Measurements from ENCODE around the gene CELA2B. TPM values are rescaled to one million over a fixed set of nuclear protein-coding genes. Genes with fewer than 3 reads are reported as not detected.
"Not testable (repeated sequence)": the region's sequence is repeated elsewhere in the genome, so short reads cannot be mapped to it uniquely, and the experiment has no call there.

CELA2B gene
- total RNA-seq, 4 donors from 2014 or later = not detected

GRCh38 chr1:15476927-15477326 is 1.0 kb downstream of the CELA2B start:
- Histone ChIP-seq H3K27me3 (no peaks in the 10 kb centered on the region), H3K4me1 (no peaks in the 10 kb centered on the region), H3K27ac (replicated peaks in 1 of 4) (no peak overlapping the region), H3K4me3 (no peak overlapping the region), H3K9me3 (no peaks in the 10 kb centered on the region), H3K36me3 (no peaks in the 10 kb centered on the region)
- no peak for TF ChIP-seq POLR2A (IDR thresholded peaks at IDR 0.05; ENCODE audit: low read depth)
- TF ChIP-seq, protein P1, sequence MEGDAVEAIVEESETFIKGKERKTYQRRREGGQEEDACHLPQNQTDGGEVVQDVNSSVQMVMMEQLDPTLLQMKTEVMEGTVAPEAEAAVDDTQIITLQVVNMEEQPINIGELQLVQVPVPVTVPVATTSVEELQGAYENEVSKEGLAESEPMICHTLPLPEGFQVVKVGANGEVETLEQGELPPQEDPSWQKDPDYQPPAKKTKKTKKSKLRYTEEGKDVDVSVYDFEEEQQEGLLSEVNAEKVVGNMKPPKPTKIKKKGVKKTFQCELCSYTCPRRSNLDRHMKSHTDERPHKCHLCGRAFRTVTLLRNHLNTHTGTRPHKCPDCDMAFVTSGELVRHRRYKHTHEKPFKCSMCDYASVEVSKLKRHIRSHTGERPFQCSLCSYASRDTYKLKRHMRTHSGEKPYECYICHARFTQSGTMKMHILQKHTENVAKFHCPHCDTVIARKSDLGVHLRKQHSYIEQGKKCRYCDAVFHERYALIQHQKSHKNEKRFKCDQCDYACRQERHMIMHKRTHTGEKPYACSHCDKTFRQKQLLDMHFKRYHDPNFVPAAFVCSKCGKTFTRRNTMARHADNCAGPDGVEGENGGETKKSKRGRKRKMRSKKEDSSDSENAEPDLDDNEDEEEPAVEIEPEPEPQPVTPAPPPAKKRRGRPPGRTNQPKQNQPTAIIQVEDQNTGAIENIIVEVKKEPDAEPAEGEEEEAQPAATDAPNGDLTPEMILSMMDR (IDR thresholded peaks at IDR 0.05) = no peak
- no peak for TF ChIP-seq POLR2AphosphoS5 (IDR thresholded peaks at IDR 0.05)
- no peak for DNase-seq (ENCODE audit: extremely low spot score)
- 86% methylated on average over 3 of the region's 3 CpGs for WGBS
- intact Hi-C loops (cut with DNase I) = no loop called here

DNA sequence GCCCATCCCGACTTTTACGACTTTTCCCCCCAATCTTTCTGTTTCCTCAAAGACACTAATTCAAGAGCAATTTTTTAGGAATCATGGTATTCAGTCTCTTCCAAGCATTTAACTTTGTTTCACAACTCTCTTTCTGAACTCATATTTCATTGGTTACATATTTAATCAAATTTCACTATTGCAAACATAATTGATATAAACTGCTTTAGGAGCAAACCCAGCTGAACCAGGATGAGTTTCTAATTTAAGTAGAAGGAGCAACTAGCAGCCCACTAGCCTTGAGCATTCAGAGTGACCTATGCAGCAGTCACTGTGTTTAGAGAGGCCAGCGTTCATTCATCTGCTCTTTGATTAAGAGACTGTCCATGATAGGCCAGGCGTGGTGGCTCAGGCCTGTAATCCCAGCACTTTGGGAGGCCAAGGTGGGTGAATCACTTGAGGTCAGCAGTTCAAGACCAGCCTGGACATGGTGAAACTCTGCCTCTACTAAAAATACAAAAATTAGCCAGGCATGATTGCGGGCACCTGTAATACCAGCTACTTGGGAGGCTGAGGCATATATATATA is 1.8 kb downstream of the CELA2B start:
- H3K36me3 ChIP-seq = no peaks in the 10 kb centered on the region
- H3K4me3 ChIP-seq = no peak overlapping the region
- H3K27ac ChIP-seq (replicated peaks in 1 of 4) = no peak overlapping the region
- DNase-seq (ENCODE audit: extremely low spot score) = no peak
- no peaks in the 10 kb centered on the region for H3K4me1 ChIP-seq
- TF ChIP-seq, protein P1 (IDR thresholded peaks at IDR 0.05) = no peak
- no peak for TF ChIP-seq POLR2AphosphoS5 (IDR thresholded peaks at IDR 0.05)
- no peak for TF ChIP-seq POLR2A (IDR thresholded peaks at IDR 0.05; ENCODE audit: low read depth)
- no peak for TF ChIP-seq EP300 (IDR thresholded peaks at IDR 0.05)
- intact Hi-C loops (cut with DNase I) = no loop called here
- H3K9me3 ChIP-seq = no peaks in the 10 kb centered on the region
- H3K27me3 ChIP-seq = no peaks in the 10 kb centered on the region
- WGBS = 90% methylated on average over 5 of the region's 5 CpGs

DNA sequence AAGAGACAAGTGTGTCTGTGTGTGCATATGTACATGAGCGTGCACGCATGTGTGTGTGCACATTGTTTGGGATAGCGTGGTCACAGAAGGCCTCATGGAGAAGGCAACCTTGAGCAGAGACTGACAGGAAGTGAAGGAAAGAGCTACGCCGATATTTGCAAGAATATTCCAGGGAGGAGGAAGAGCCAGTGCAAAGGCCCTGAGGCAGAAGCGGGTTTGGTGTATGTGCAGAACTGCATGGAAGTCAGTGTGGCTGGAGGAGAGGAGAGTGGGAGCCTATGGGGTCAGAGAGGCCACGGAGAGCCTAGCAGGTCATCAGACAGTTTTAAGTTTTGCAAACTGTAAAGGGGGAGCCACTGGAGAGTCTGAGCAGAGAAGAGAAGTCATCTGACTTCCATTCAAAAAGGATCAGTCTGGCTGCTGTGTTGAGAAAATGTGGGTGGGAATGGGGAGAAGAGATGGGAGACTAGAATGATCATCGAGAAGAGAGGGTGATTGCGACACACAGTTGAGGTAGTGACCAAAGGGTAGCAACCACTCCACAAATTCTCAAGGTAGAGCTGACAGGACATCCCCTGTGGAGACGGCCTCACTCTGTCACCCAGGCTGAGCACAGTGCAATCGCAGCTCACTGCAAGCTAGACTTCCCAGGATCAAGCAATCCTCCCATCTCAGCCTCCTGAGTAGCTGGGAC is 3.9 kb downstream of the CELA2B start:
- Histone ChIP-seq H3K27me3 (no peaks in the 10 kb centered on the region), H3K9me3 (no peaks in the 10 kb centered on the region), H3K4me1 (no peaks in the 10 kb centered on the region), H3K4me3 (no peak overlapping the region), H3K36me3 (no peaks in the 10 kb centered on the region), H3K27ac (replicated peaks in 1 of 4) (no peak overlapping the region)
- TF ChIP-seq EP300 (IDR thresholded peaks at IDR 0.05) (no peak), POLR2A (IDR thresholded peaks at IDR 0.05; ENCODE audit: low read depth) (no peak), POLR2AphosphoS5 (IDR thresholded peaks at IDR 0.05) (no peak)
- TF ChIP-seq, protein P1 (IDR thresholded peaks at IDR 0.05) = no peak
- DNase-seq (ENCODE audit: extremely low spot score) = no peak
- intact Hi-C loops (cut with DNase I) = no loop called here
- 94% methylated on average over 11 of the region's 11 CpGs for WGBS

DNA sequence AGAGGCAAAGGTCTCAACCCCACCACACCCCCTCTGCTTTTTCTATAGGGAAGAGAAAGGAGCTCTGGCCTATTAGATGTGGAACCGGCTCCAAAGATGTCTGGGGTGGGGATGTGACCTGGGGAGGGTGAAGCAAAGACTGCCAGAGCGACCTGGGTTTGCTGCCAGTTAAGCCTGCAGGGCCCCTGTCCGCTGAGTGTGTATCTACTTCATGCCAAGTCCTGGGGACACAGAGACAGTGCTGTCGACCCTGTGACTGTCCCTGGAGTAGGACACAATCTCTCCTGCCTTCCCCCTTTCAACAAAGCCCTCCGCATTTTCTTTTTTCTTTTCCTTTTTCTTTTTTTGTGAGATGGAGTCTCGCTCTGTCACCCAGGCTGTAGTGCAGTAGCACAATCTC is 6.6 kb downstream of the CELA2B start:
- intact Hi-C loops (cut with DNase I); H3K4me1 ChIP-seq; H3K27me3 ChIP-seq; H3K4me3 ChIP-seq; DNase-seq (ENCODE audit: extremely low spot score); H3K27ac ChIP-seq (replicated peaks in 1 of 4); H3K9me3 ChIP-seq: not testable (repeated sequence)
- 90% methylated on average over 6 of the region's 6 CpGs for WGBS
- peaks cover 0 to 11% (median 0%) of the 10 kb centered on the region in 4 donors for H3K36me3 ChIP-seq

- H3K27ac ChIP-seq (replicated peaks in 1 of 4); H3K4me3 ChIP-seq; H3K9me3 ChIP-seq; intact Hi-C loops (cut with DNase I); DNase-seq (ENCODE audit: extremely low spot score); H3K4me1 ChIP-seq; H3K27me3 ChIP-seq: not testable (repeated sequence)
- peaks cover 0 to 11% (median 0%) of the 10 kb centered on the region in 4 donors for H3K36me3 ChIP-seq
- 76% methylated on average over 10 of the region's 16 CpGs for WGBS
These were observed 7.2 kb downstream of the CELA2B start for GRCh38 chr1:15482983-15483543.

Data from esophagus muscularis mucosa (tissue), 4 donors.